Measurements from ENCODE around the gene CAPN15. TPM values are rescaled to one million over a fixed set of nuclear protein-coding genes. Genes with fewer than 3 reads are reported as not detected.

CAPN15 gene
- total RNA-seq, 2 experiments from 2014 or later = 32.9 to 54.0 TPM

DNA sequence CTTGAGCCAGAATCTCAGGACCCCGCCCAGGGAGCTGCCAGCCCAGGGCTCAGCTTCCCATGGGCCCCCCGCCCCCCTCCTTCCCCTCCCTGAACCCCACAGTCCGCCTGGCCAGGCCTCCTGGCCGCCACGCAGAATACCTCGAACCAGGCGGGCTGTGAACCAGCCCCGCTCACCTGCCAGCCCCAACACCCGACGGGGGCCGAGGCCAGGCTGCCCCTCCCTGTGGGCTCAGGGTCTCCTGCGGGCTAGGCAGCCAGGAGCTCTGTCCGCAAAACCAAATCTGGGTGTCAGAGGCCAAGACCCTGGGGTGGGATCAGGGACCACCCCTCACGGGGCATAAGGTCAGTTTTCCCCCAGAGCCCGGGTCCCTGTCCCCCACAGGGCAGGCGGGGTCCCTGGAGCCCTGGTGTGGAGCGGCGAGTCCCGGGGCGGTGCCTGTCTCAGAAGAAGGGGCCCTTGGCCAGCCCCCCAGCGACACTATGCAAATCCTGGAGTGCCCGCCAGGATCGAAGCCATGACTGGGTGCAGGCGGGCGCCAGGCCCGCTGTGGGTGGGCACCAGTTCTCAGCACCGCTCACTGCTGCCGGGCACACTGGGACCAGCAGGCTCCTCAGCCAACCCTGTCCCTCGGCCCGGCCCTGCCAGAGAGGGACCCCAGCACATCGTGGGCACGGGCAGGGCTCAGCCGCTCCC is 26.2 kb downstream of the CAPN15 start:
- Histone ChIP-seq H2AFZ (ENCODE audit: low read length) (no peak overlapping the region), H3K36me3 (ENCODE audit: insufficient read depth, low read length) (peaks cover 14% of the 10 kb centered on the region), H4K20me1 (ENCODE audit: insufficient read depth, low read length) (no peaks in the 10 kb centered on the region), H3K9me2 (ENCODE audit: insufficient read depth, low read length) (no peaks in the 10 kb centered on the region), H3K4me3 (ENCODE audit: low read depth, low read length, poor library complexity, severe bottlenecking) (no peak overlapping the region), H3K9me3 (ENCODE audit: low read length) (no peaks in the 10 kb centered on the region), H3K27ac (ENCODE audit: low read depth, low read length, poor library complexity, severe bottlenecking) (no peak overlapping the region), H3K4me2 (ENCODE audit: low read length) (no peak overlapping the region), H3K4me1 (ENCODE audit: insufficient read depth, low read length, poor library complexity, severe bottlenecking) (no peaks in the 10 kb centered on the region), H3K79me2 (ENCODE audit: insufficient read depth, low read depth, low read length) (no peaks in the 10 kb centered on the region)
- CTCF ChIA-PET (ENCODE audit: unreplicated experiment) = no interaction called here
- TF ChIP-seq, protein P1, sequence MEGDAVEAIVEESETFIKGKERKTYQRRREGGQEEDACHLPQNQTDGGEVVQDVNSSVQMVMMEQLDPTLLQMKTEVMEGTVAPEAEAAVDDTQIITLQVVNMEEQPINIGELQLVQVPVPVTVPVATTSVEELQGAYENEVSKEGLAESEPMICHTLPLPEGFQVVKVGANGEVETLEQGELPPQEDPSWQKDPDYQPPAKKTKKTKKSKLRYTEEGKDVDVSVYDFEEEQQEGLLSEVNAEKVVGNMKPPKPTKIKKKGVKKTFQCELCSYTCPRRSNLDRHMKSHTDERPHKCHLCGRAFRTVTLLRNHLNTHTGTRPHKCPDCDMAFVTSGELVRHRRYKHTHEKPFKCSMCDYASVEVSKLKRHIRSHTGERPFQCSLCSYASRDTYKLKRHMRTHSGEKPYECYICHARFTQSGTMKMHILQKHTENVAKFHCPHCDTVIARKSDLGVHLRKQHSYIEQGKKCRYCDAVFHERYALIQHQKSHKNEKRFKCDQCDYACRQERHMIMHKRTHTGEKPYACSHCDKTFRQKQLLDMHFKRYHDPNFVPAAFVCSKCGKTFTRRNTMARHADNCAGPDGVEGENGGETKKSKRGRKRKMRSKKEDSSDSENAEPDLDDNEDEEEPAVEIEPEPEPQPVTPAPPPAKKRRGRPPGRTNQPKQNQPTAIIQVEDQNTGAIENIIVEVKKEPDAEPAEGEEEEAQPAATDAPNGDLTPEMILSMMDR (conservative IDR thresholded peaks at IDR 0.05; ENCODE audit: low read length) = no peak
- TF ChIP-seq EZH2phosphoT487 (IDR thresholded peaks at IDR 0.05; ENCODE audit: borderline replicate concordance, low read depth, low read length) = no peak
- BruUV-seq (replicated peaks) = TSS peak; percentile 67
- intact Hi-C loops (cut with micrococcal nuclease; ENCODE audit: unreplicated experiment) = no loop called here
- POLR2A ChIA-PET = no interaction called here
- no peak for DNase-seq (ENCODE audit: low spot score)

DNA sequence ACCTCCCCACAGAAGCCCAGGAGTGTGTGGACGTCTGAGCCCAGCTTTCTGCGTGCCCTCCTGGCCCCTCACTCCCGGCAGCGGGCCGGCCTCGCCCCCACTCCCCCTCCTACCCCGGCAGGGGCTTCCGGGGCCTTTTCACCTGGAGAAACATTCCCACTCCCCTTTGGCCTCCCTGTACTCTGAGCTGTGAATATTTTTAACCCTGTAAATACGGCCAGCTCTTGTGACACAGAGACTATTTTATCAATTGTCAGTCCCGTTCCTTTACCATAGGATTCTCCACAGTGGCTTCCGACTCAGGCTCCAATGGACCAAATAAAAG is 26.7 kb downstream of the CAPN15 start:
- H3K36me3 ChIP-seq (ENCODE audit: insufficient read depth, low read length) = peaks cover 11% of the 10 kb centered on the region
- no peak overlapping the region for H3K4me3 ChIP-seq (ENCODE audit: low read depth, low read length, poor library complexity, severe bottlenecking)
- no peak for TF ChIP-seq EZH2phosphoT487 (IDR thresholded peaks at IDR 0.05; ENCODE audit: borderline replicate concordance, low read depth, low read length)
- TF ChIP-seq, protein P1 (conservative IDR thresholded peaks at IDR 0.05; ENCODE audit: low read length) = no peak
- ChIA-PET POLR2A (no interaction called here), CTCF (ENCODE audit: unreplicated experiment) (no interaction called here)
- no peaks in the 10 kb centered on the region for H3K4me1 ChIP-seq (ENCODE audit: insufficient read depth, low read length, poor library complexity, severe bottlenecking)
- no peak overlapping the region for H3K4me2 ChIP-seq (ENCODE audit: low read length)
- BruUV-seq (replicated peaks) = no TSS peak
- no peak overlapping the region for H3K27ac ChIP-seq (ENCODE audit: low read depth, low read length, poor library complexity, severe bottlenecking)
- H3K9me2 ChIP-seq (ENCODE audit: insufficient read depth, low read length) = no peaks in the 10 kb centered on the region
- H3K79me2 ChIP-seq (ENCODE audit: insufficient read depth, low read depth, low read length) = no peaks in the 10 kb centered on the region
- H3K9me3 ChIP-seq (ENCODE audit: low read length) = no peaks in the 10 kb centered on the region
- no peak for DNase-seq (ENCODE audit: low spot score)
- intact Hi-C loops (cut with micrococcal nuclease; ENCODE audit: unreplicated experiment) = no loop called here
- H4K20me1 ChIP-seq (ENCODE audit: insufficient read depth, low read length) = no peaks in the 10 kb centered on the region
- no peak overlapping the region for H2AFZ ChIP-seq (ENCODE audit: low read length)

DNA sequence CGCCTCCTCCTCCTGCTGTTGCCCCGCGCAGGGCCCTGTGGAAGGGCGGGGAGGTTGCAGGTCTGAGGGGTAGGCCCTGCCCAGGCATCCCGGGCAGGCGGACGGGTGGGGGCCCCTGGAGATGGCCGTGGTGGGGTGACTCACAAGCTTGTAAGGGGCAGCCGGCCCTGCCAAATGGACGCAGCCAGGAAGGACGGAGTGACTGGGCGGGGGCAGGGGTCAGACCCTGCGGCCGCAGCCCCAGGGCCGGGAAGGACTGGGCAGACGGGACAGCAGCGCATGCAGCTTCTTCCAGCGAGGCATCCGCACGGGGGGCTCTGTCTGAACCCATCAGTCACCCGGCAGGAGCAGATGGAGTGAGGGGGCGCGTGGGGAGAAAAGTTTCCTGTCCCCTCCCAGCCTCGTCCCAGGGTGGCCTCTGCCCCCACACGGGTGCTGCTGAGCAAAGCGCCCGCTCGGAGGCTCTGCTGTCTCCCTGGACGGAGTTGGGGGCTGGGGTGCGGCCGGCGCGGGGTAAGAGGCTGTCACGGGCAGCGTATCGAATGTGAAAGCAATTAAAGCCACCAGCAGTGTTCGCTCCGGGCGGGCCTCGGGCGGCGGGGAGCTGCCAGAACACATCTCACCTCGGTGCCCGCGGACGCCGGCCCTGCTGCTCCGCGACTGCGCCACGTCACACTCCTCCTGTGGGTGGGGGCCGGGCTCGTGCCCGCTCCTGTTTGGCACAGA is 27.3 kb downstream of the CAPN15 start:
- no peaks in the 10 kb centered on the region for H3K79me2 ChIP-seq (ENCODE audit: insufficient read depth, low read depth, low read length)
- H2AFZ ChIP-seq (ENCODE audit: low read length) = no peak overlapping the region
- TF ChIP-seq EZH2phosphoT487 (IDR thresholded peaks at IDR 0.05; ENCODE audit: borderline replicate concordance, low read depth, low read length) = no peak
- TF ChIP-seq, protein P1 (conservative IDR thresholded peaks at IDR 0.05; ENCODE audit: low read length) = no peak
- BruUV-seq (replicated peaks) = no TSS peak
- no peaks in the 10 kb centered on the region for H4K20me1 ChIP-seq (ENCODE audit: insufficient read depth, low read length)
- no peaks in the 10 kb centered on the region for H3K4me1 ChIP-seq (ENCODE audit: insufficient read depth, low read length, poor library complexity, severe bottlenecking)
- no peak overlapping the region for H3K4me3 ChIP-seq (ENCODE audit: low read depth, low read length, poor library complexity, severe bottlenecking)
- H3K9me3 ChIP-seq (ENCODE audit: low read length) = no peaks in the 10 kb centered on the region
- H3K9me2 ChIP-seq (ENCODE audit: insufficient read depth, low read length) = no peaks in the 10 kb centered on the region
- H3K4me2 ChIP-seq (ENCODE audit: low read length) = no peak overlapping the region
- POLR2A ChIA-PET = no interaction called here
- DNase-seq (ENCODE audit: low spot score) = no peak
- H3K27ac ChIP-seq (ENCODE audit: low read depth, low read length, poor library complexity, severe bottlenecking) = no peak overlapping the region
- CTCF ChIA-PET (ENCODE audit: unreplicated experiment) = no interaction called here
- H3K36me3 ChIP-seq (ENCODE audit: insufficient read depth, low read length) = peaks cover 6% of the 10 kb centered on the region
- intact Hi-C loops (cut with micrococcal nuclease; ENCODE audit: unreplicated experiment) = no loop called here
